GM12878 (cell line): Measurements from ENCODE around the gene FAM163A. TPM values are rescaled to one million over a fixed set of nuclear protein-coding genes. Genes with fewer than 3 reads are reported as not detected.

ENCODE experiments used
- ATAC-seq: fragments of 200-7000 bp; cut with Tn5 transposase; 3 replicates; pipeline ENCODE4 v1.9.1; 2020; ENCODE audit warnings: mild to moderate bottlenecking, moderate library complexity
- BruUV-seq: library from RNA; stranded (reverse); fragments of 400-500 nt; replicated peaks from 2 replicates; lab custom pipeline; 2021; lab: Mats Ljungman, UMichigan
- CTCF ChIA-PET: fragments of 300-600 bp; sonication (Branson Sonifier 250); formaldehyde crosslinking; extraction: SDS; loops from one replicate; lab custom pipeline; 2021; ENCODE audit warnings: inconsistent platforms; lab: Yijun Ruan, JAX
- POLR2A ChIA-PET: fragments of 350-600 bp; formaldehyde crosslinking; extraction: SDS; loops from one replicate; lab custom pipeline; 2021; ENCODE audit warnings: inconsistent platforms; lab: Charles Lee
- RAD21 ChIA-PET: fragments of 300-600 bp; sonication (Branson Sonifier 250); formaldehyde crosslinking; loops from one replicate; lab custom pipeline; 2023; ENCODE audit warnings: antibody characterized with exemption; ENCODE audit not compliant: unreplicated experiment; lab: Charles Lee
- SMC1A ChIA-PET: fragments of 300-600 bp; sonication (Branson Sonifier 250); formaldehyde crosslinking; loops from one replicate; lab custom pipeline; 2023; ENCODE audit not compliant: unreplicated experiment, uncharacterized antibody; lab: Charles Lee
- DNase-seq: peaks from one replicate; pipeline ENCODE4 v3.0.0-alpha.2; 2011; ENCODE audit warnings: low read depth, low spot score
- FAIRE-seq: peaks from 3 replicates; lab custom pipeline; 2011; peaks lifted over from hg19 to GRCh38; lab: Jason Lieb, UNC
- H2AFZ ChIP-seq: 2 replicates; pipeline ENCODE4 v1.6.0; 2011; ENCODE audit warnings: low read depth, low read length, control low read depth; ENCODE audit not compliant: control insufficient read depth
- H3K27ac ChIP-seq: 2 replicates; pipeline ENCODE4 v1.5.1; 2011; ENCODE audit warnings: control low read depth; ENCODE audit not compliant: control insufficient read depth, insufficient read depth
- H3K27me3 ChIP-seq, 2 experiments: replicated peaks in 1 of 2; 2 replicates each; pipeline versions ENCODE4 v1.6.0 to v1.6.1; 2011; ENCODE audit warnings: low read length in 1 of 2; ENCODE audit not compliant: control insufficient read depth in 2 of 2, insufficient read depth in 2 of 2
- H3K36me3 ChIP-seq, 2 experiments: 2 replicates each; pipeline ENCODE4 v1.5.1; 2011; ENCODE audit warnings: low read length in 1 of 2; ENCODE audit not compliant: control insufficient read depth in 2 of 2, insufficient read depth in 2 of 2
- H3K4me1 ChIP-seq: 2 replicates; pipeline ENCODE4 v1.6.1; 2011; ENCODE audit warnings: mild to moderate bottlenecking, low read length, moderate library complexity, mixed read lengths; ENCODE audit not compliant: control insufficient read depth, insufficient read depth
- H3K4me2 ChIP-seq: 2 replicates; pipeline ENCODE4 v1.6.0; 2011; ENCODE audit warnings: control low read depth; ENCODE audit not compliant: control insufficient read depth, insufficient read depth
- H3K4me3 ChIP-seq: fragments of 200-600 bp; sonication (generic); 2 replicates; pipeline ENCODE4 v1.5.1; 2016
- H3K79me2 ChIP-seq: 2 replicates; pipeline ENCODE4 v1.6.0; 2011; ENCODE audit warnings: low read length; ENCODE audit not compliant: control insufficient read depth, insufficient read depth
- H3K9ac ChIP-seq: 2 replicates; pipeline ENCODE4 v1.8.0; 2011; ENCODE audit warnings: low read length, control low read depth, mixed read lengths; ENCODE audit not compliant: control insufficient read depth, insufficient read depth
- H3K9me3 ChIP-seq: replicated peaks from 3 replicates; pipeline ENCODE4 v1.5.1; 2011; ENCODE audit warnings: mild to moderate bottlenecking, low read length; ENCODE audit not compliant: control insufficient read depth, insufficient read depth
- H4K20me1 ChIP-seq: 2 replicates; pipeline ENCODE4 v1.6.0; 2011; ENCODE audit not compliant: control insufficient read depth, insufficient read depth
- ATF7 ChIP-seq: fragments of 450-650 bp; IDR thresholded peaks from 2 replicates; pipeline ENCODE4 v1.6.1; 2016; ENCODE audit warnings: low read depth, mild to moderate bottlenecking
- BHLHE40 ChIP-seq, 2 experiments: fragments of 450-650 bp in 1 of 2; IDR thresholded peaks; 2 replicates each; pipeline ENCODE4 v1.6.1; 2011 to 2017; ENCODE audit warnings: low read depth in 2 of 2, borderline replicate concordance in 1 of 2, improper control_type of control experiment in 1 of 2, low read length in 1 of 2, mild to moderate bottlenecking in 1 of 2
- CBX5 ChIP-seq: sonication (generic); IDR thresholded peaks from 2 replicates; pipeline ENCODE4 v1.6.1; 2016; ENCODE audit warnings: low read depth, moderate library complexity, mild to moderate bottlenecking, inconsistent platforms
- E2F8 ChIP-seq: fragments of 450-650 bp; IDR thresholded peaks from 2 replicates; pipeline ENCODE4 v1.6.1; 2018; ENCODE audit warnings: mild to moderate bottlenecking, low read depth, moderate library complexity; ENCODE audit not compliant: partially characterized antibody
- EZH2 ChIP-seq: IDR thresholded peaks from 2 replicates; pipeline ENCODE4 v1.6.1; 2012; ENCODE audit warnings: low read depth, mild to moderate bottlenecking, control low read depth, inconsistent platforms, low read length, borderline replicate concordance; ENCODE audit not compliant: control insufficient read depth
- FOXM1 ChIP-seq: IDR thresholded peaks from 2 replicates; pipeline ENCODE4 v1.6.1; 2012; ENCODE audit warnings: low read depth, mild to moderate bottlenecking, inconsistent platforms, low read length, moderate library complexity
- GABPA ChIP-seq: IDR thresholded peaks from 2 replicates; pipeline ENCODE4 v1.6.1; 2014; ENCODE audit warnings: antibody characterized with exemption, low read depth, mild to moderate bottlenecking, inconsistent platforms
- HCFC1 ChIP-seq: fragments of 150-350 bp; IDR thresholded peaks from 2 replicates; pipeline ENCODE4 v1.6.1; 2014; ENCODE audit warnings: low read length
- KLF5 ChIP-seq: fragments of 450-650 bp; IDR thresholded peaks from 2 replicates; pipeline ENCODE4 v1.6.1; 2014; ENCODE audit warnings: mild to moderate bottlenecking; ENCODE audit not compliant: partially characterized antibody
- MEF2B ChIP-seq: fragments of 450-650 bp; IDR thresholded peaks from 2 replicates; pipeline ENCODE4 v1.6.1; 2018; ENCODE audit warnings: mild to moderate bottlenecking, moderate library complexity; ENCODE audit not compliant: partially characterized antibody, poor library complexity, severe bottlenecking
- NR2F1 ChIP-seq: fragments of 450-650 bp; conservative IDR thresholded peaks from 2 replicates; pipeline ENCODE4 v1.6.1; 2017; ENCODE audit warnings: mild to moderate bottlenecking
- PAX5 ChIP-seq: IDR thresholded peaks from 2 replicates; pipeline ENCODE4 v1.6.1; 2011; ENCODE audit warnings: low read depth, low read length, borderline replicate concordance
- SIN3A ChIP-seq: IDR thresholded peaks from 2 replicates; pipeline ENCODE4 v1.6.1; 2012; ENCODE audit warnings: low read depth, low read length, improper control_type of control experiment
- STAT1 ChIP-seq: fragments of 450-650 bp; conservative IDR thresholded peaks from 2 replicates; pipeline ENCODE4 v1.6.1; 2014; ENCODE audit warnings: antibody characterized with exemption, mild to moderate bottlenecking
- TARDBP ChIP-seq: IDR thresholded peaks from 2 replicates; pipeline ENCODE4 v1.6.1; 2016; ENCODE audit warnings: borderline replicate concordance
- ZNF24 ChIP-seq: fragments of 450-650 bp; IDR thresholded peaks from 2 replicates; pipeline ENCODE4 v1.6.1; 2017; ENCODE audit warnings: antibody characterized with exemption, mild to moderate bottlenecking
- ZNF687 ChIP-seq: fragments of 450-650 bp; IDR thresholded peaks from 2 replicates; pipeline ENCODE4 v1.6.1; 2017; ENCODE audit warnings: mild to moderate bottlenecking, moderate library complexity
- WGBS: methylation state at CpG from one replicate; pipeline ENCODE4 v1.1.6; 2016; ENCODE audit warnings: low lambda C conversion rate; ENCODE audit not compliant: insufficient replicate concordance, insufficient coverage; ENCODE audit errors: missing lambda C conversion rate; 5-methylcytosine and 5-hydroxymethylcytosine counted together
- in situ Hi-C: fragments of 300-500 bp; cut with MboI; formaldehyde crosslinking; loops from 9 replicates; pipeline ENCODE4 v1.14.3; 2018; ENCODE audit warnings: mixed read lengths
- intact Hi-C: fragments of 100-400 bp; cut with micrococcal nuclease; formaldehyde crosslinking; loops from one replicate; pipeline ENCODE4 v1.14.2; 2022; ENCODE audit not compliant: unreplicated experiment
- polyA plus RNA-seq, 11 experiments: library from polyadenylated mRNA; depleted of rRNA in 4 of 11; unstranded in 6 of 11; stranded (reverse) in 5 of 11; fragments of >200 nt; fragmentation: Nextera tagmentation in 4 of 11; fragmentation: Illumina TruSeq in 1 of 11; extraction: Ambion mirVana in 4 of 11; extraction: Trizol in 1 of 11; gene quantifications; 1 replicate in 1 of 11; 2 replicates in 10 of 11; pipeline versions ENCODE4 v1.2.1 to v1.2.3, GENCODE V29; 2011 to 2016; ENCODE audit warnings: inconsistent platforms in 2 of 11, missing spikeins in 2 of 11, low read depth in 1 of 11
- total RNA-seq, 4 experiments: library from RNA; depleted of rRNA in 3 of 4; stranded (reverse); fragments of >200 nt in 3 of 4; fragmentation: Illumina TruSeq in 1 of 4; extraction: Trizol in 1 of 4; gene quantifications; 2 replicates each; pipeline versions ENCODE4 v1.2.1 to v1.2.3, GENCODE V29; 2013 to 2021

Gene FAM163A
- total and polyA plus RNA-seq, 10 of the 15 experiments (the other 5 are each of a cell fraction or from before 2014, with no cell fraction given), result not detected

DNA sequence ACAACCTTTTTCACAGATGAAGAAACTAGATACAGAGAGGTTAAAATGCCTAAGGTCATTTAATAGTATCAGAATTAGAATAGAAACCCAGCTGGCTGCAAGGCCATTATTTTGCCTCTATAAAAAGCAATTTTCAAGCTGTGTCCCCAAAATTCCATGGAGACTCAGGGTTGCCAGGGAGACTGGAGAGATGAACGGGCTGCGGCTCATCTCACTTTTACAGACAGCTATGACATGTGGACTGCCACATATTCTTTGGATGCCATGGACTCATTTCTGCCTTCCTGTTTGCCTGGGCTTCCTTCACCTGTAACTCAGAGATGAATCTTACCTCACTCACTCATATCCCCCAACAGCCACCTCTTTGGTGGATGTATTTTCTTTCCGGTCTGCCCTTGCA, 117.6 kb downstream of the FAM163A start:
- no peaks in the 10 kb centered on the region for H3K9me3 ChIP-seq
- ChIA-PET POLR2A (no interaction called here), RAD21 (interaction anchor here (1.9 kb wide), 1 partner anchor 319 kb away, joined by 5 read pairs; no protein-coding TSS in a partner anchor), SMC1A (interaction anchor here (1.0 to 1.7 kb wide), 3 partner anchors 54 to 215 kb away, joined by 3 read pairs; no protein-coding TSS in a partner anchor), CTCF (interaction anchor here (1.1 kb wide), 1 partner anchor 27 kb away, joined by 4 read pairs; no protein-coding TSS in a partner anchor)
- ATAC-seq (no peak), DNase-seq (no peak), FAIRE-seq (no peak)
- H3K4me3 ChIP-seq, result no peak overlapping the region
- H3K27me3 ChIP-seq, result no peaks in the 10 kb centered on the region
- no TSS peak for BruUV-seq
- H3K36me3 ChIP-seq, result peaks cover 1 to 13% of the 10 kb centered on the region in 2 experiments; a peak in 3 of 4 replicates
- no peak overlapping the region for H3K27ac ChIP-seq
- H3K79me2 ChIP-seq, result no peaks in the 10 kb centered on the region
- no peaks in the 10 kb centered on the region for H3K4me1 ChIP-seq
- H3K9ac ChIP-seq, result no peak overlapping the region
- in situ Hi-C loops, result loop anchor here (25.0 kb wide), 1 partner anchor 627 kb away; no protein-coding TSS in a partner anchor
- H3K4me2 ChIP-seq, result no peak overlapping the region
- no peak overlapping the region for H2AFZ ChIP-seq
- WGBS, result 100% methylated on average over 3 of the region's 3 CpGs
- intact Hi-C loops, result no loop called here
- no peaks in the 10 kb centered on the region for H4K20me1 ChIP-seq
- TF ChIP-seq PAX5 (no peak), ZNF24 (no peak), NR2F1 (no peak), MEF2B (no peak), CBX5 (no peak), SIN3A (no peak), GABPA (no peak), BHLHE40 (IDR thresholded peaks at IDR 0.05; ENCODE audit: borderline replicate concordance in 1 of 2, low read depth in 2 of 2, low read length in 1 of 2) (no peak), STAT1 (no peak), E2F8 (no peak), ZNF687 (no peak), EZH2 (no peak), FOXM1 (no peak), TARDBP (no peak), HCFC1 (no peak), KLF5 (no peak), ATF7 (no peak)
